Retina (tissue), 1 donor: Measurements from ENCODE around the gene ATP8A2.
"Not testable (repeated sequence)": the region's sequence is repeated elsewhere in the genome, so short reads cannot be mapped to it uniquely, and the experiment has no call there.

Experiments
- DNase-seq: peaks from one replicate; pipeline ENCODE4 v3.0.0-alpha.2; 2016

Gene ATP8A2

DNA sequence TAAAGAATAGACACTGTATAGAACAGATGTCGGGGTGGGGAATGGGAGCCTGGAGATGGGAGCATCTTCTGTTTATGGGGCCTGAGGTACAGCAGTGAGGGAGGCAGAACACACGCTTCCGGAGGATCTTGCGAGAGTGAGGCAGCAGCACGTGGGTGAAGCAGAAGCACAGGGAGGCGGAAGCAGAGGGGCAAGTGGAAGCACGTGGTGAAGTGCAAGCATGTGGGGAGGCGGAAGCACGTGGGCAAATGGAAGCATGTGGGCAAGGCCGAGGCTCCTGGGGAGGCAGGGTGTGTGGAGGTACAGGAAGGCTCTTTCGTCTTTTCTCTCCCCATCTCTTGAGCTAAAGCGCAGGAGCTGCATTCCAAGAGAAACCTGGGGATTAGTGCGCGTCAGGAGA, 198.4 kb downstream of the ATP8A2 start:
- DNase-seq: no peak

DNA sequence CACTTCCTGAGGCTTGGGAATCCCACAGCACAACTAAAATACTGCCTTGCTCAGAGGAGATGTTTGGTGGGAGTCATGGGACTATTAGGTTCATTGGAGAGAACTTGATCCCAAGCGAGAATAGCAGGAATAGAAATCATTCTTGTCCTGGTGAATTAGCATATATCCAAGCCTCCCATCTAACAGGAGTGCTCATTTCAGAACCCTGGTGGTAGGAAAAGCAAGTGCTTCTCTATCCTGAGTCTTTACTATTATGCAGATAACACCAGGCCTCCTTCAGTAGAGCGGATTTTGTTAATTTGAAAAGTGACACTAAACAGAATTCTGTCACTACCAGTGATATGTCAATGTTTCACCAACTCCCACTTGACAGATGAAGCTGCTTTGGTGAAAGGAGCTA, 199.5 kb downstream of the ATP8A2 start:
- no peak for DNase-seq

DNA sequence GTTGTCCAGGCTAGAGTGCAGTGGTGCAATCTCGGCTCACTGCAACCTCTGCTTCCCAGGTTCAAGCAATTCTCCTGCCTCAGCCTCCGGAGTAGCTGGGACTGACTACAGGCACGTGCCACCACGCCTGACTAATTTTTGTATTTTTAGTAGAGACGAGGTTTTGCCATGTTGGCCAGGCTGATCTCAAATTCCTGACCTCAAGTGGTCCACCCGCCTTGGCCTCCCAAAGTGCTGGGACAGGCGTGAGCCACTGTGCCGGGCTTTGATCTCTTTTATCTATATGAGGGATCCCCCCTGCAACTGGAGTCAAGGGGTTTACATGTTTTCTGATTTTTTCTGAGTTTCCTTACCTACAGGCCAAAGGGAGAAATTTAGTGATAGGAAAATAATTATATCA, 200.4 kb downstream of the ATP8A2 start:
- not testable (repeated sequence) for DNase-seq

DNA sequence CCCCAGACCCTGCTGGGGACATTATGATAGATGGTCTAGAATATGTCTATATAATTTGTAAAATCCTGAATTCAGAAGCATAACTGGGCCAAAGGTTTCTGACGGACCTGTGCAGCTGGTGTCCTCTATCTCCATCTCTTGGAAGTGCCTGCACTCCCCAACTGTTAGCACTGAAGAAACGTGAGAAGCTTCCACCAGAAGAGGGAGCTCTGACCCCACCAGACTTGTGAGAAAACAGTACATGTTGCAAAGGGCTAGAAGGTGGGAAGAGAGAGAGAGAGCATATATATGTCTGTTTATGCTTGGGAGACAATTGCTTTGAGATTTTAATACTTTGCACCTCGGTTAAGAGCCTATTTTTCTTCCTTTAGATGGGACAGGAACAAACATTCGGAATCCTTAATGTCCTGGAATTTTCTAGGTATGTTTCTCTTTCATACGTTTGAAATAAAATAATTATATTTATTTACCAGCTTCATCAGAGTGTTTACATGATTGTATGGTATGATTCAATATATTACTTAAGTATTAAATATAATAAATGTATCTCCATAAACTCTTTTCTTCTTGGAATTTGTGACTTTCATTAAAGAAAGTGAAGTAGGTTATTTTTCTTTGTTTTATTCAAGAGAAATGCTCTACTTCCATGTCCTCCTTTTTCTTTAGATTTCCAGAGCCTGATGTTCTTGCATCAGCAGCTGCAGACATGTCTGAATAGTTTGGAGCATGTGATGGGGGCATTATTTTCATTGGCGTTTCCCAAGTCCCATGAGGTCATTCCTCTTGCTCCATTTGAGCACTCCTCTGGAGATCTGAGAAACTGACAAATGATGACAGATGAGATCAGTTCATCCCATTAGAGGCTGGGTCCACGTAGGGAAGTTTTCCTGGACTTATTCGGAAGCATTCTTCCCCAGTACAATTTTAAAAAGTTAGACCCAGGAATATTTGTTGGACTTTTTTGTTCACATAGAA, 202.9 kb downstream of the ATP8A2 start:
- peak; percentile 89 for DNase-seq

DNA sequence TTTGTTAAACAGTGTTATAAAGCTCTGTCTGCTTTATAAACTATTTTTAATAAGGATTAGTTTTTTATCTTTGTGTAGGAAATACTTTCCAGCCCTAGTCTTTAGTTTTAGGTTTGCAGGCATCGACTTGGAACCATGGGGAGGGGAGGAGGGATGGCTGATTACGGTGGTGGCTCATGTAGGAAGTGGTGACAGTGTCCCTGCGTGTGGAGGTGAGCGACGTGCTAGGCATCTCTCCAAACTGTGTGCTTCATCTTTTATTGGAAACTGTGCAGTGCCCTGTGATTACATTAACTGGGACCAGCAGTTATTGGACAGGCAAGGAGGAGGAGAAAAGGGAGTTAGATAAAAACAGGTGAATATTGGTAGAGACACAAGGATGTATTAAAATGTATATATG, 203.8 kb downstream of the ATP8A2 start:
- DNase-seq: no peak

DNA sequence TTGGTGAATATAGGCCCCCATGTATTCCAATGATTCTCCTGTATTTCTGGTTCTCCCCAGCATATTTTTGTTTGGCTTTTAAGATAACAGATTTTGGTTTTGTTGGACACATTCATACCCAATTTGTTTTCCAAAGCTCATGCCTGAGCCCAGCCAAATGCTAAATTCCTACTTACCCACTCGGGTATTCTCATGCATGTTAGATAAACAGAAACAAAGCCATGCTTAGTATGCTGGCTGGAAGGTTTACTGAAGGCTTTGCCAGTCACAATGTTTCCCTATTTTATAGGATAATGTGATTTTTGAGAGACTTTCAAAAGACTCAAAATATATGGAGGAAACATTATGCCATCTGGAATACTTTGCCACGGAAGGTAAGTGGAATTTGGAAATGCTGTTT, 206.8 kb downstream of the ATP8A2 start:
- DNase-seq: no peak

DNA sequence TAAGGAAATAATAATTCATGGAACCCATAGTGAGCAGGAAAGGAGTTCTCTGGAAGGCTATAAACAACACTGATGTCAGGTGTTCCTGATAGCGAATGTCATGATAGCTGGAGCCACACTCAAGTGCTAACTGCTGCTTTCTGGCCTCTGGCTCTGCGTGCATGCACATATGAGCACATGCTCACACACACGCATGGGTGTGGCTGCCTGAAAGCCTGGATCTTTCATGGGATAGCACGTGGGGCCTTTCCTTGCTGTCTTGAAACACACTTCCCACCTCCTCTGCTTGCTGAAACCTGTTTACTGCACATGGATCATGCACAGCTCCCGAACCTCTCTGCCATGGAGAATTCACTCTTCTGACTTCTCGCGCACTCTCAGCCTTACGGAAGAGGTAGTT, 207.4 kb downstream of the ATP8A2 start:
- DNase-seq: no peak

DNA sequence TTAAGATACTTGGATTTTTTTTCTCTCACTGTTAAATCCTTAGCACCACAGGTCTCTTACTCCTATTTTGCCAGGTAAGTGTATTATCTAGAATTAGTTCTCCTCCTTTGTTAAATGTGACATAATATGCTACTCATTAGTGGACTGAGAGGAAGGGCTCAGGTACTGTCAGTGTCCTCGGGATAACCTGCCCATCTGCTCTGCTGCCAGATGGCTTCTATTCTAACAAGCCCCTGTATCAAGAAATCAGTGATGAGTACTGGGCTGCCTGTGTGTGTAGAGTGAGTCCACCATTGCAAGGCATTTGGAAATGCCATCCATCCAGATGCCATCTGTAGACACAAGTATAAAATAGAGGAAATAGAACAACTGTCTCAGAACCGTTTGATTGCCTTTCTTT, 209.6 kb downstream of the ATP8A2 start:
- DNase-seq: no peak

DNA sequence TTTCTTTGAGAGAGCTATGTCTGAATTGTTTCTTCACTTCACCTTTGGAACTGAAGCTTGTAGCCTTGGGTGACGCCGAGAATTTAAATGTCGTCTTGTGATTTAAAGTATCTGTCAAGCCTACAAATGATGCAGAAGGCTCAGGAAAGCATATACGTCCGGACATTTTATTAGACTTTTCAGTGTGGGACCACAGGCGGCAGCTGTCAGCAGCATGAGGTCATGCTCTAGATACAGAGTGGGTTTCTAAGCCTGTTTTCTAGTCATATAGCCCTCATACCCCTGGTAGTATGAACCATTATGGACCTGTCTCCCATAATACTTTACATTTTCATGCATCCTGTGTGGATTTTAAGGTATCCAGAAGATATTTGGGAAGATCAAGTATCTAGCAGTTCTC, 212.3 kb downstream of the ATP8A2 start:
- DNase-seq: no peak

DNA sequence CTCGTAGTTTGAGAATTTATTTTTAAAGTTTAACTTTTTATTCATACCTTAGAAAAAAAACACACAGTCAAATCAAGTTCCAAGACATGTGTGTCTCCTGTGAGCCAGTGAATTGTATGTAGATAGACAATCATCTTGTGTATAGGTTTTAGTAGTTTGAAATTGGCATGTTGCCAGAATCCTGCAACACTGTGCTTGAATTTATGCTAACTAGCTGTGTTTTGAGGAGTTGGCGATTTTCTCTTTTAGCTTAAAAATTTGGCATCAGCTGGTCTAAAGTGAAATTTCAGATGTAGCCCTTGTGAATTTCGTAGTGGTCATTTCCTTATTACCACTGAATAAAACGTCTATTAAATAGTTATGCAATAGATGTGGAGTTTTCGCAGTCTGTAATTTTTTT, 213.2 kb downstream of the ATP8A2 start:
- no peak for DNase-seq

DNA sequence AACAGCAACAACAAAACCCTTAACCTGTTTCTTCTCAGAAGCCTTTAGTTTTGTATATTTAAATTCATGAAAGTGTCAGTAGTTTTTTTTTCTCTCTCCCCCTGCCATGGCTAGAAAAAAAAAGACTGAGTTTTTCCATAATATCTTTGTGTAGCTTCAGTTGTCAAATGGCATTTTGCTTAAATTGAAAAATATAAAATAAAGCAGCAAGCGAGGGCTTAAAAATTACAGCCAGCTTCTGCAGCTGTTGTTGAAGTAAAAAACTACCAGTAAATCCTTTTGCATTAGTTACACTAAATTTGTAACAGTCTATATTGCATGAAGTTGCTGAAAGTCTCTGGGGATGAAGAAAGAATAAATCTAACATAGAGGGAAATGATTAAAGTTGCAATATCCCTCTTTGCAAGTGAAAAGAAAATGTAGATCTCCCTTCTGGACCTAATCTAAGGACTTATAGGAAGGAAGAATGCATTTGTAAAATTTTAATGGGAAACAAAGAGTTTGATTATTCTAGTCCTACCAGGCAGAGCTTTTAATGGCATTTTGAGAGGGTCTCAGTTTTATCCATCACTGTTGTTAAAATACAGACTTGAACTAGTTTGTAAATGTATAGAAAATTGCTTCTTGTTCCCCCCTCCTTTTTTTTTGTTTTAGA, 215.7 kb downstream of the ATP8A2 start:
- DNase-seq: no peak

DNA sequence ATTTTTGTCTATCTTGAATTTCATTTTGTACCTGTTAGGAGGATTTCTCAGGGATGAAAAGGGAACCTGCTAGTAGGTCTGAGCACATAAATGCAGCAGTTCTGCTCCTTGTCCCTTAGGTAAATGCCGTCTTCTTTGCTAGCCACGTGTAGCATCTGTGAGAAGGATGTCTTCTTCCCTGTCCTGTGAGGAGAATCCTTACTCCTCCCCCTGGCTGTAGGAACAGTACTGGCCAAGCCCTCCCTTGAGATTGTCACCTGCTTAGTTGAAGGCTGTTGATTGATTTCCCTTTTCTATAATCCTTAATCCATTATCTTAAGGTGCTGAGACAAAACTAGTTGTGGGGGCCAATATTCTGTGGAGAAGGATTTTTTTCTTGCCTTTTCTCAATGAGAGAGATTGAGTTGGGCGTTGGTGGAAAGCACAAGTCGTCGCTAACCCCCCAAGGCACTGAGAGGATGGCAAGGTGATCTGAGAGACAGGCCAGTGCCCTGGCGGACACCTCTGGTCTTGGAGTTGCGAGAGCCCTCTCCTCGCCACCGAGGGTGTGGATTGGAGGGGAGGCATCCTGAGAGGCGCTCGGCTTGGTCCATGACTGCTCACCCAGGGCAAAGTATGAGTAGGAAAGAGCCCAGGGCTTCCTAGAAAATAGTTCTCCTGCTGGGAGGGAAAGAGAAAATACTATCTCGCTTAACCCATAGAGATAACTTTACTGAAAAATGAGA, 216.7 kb downstream of the ATP8A2 start:
- DNase-seq: no peak

DNA sequence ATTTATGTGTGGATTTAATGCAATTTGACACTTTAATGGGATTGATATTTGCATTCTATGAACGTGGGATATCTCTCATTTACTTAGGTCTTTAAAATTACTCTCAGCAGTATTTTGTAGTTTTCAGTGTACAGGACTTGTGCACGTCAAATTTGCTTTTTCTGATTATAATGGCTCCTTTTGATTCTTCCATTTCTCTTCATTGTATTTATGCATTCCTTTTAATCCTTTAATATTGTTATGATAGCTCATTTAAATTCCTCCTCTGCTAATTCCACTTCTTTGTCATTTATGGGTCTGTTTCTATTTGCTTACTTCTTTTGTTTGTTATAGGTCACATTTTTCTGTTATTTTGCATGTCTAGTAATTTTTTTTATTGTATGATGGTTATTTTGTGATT, 226.6 kb downstream of the ATP8A2 start:
- no peak for DNase-seq

DNA sequence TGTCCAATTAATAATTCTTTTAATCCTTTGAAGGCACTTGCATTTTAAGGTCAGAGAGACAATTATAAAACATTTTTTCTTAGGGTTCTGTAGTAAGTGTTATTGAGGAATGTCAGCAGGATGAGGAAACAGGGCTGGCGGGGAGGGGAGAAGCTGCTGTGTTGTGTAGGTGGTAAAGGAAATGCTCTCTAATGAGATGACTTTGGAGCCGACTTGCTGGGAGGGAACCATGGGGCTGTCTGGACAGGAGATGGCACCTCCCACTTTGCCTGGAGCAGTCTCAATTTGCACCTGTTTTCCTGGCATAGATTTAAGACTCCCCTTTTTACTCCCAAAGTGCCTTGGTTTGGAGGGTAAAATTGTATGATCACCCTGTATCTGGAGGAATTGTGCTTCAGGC, 230.4 kb downstream of the ATP8A2 start:
- DNase-seq: no peak

DNA sequence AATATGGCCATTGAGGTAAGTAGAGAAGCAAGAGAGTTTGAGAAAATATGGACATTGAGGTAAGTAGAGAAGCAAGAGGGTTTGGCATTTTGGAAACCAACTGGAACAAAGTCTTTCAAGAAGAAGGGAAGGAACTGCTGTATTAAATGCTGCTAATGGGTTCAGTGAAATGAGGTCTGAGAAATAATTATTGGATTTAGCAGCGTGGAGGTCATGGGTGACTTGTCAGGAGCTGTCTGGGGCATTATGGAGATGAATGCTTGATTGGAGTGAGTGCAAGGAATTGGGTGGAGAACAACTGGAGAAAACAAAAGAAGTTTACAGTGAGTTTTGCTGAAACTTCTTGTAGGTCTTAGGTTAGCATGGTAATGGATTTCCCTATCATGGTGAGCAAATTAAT, 232.3 kb downstream of the ATP8A2 start:
- peak; percentile 75 for DNase-seq

DNA sequence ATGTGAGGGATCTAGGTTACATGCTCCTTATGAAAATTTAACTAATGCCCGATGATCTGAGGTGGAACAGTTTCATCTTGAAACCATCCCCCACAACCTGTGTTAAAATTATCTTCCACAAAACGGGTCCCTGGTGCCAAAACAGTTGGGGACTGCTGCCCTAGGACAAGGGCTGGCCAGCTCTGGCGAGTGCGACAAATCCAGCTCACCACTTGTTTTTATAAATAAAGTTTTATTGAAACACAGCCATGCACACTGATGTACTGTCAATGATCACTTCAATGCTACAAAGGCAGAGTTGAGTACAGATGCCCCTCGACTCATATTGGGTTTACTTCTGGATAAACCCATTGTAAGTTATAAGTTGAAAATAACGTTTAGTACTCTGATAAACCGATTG, 235.3 kb downstream of the ATP8A2 start:
- no peak for DNase-seq

DNA sequence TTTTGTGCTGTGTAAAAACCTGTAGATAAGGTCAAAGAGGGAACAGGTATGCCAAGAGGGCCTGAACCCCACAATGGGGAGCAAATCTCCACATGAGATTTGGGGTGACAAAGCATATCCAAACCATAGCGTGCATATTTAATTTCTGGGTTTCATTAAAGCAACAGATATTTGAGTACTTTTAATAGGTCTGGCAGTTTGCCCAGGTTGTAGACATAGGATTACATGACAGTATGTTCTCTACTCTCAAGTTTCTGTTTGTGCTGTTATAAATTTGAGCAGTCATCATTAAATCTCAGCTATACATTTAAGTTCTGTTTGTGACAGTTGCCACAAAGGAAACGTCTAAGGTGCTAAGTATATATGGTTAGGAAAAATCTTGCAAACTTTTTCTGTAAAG, 236.4 kb downstream of the ATP8A2 start:
- no peak for DNase-seq

DNA sequence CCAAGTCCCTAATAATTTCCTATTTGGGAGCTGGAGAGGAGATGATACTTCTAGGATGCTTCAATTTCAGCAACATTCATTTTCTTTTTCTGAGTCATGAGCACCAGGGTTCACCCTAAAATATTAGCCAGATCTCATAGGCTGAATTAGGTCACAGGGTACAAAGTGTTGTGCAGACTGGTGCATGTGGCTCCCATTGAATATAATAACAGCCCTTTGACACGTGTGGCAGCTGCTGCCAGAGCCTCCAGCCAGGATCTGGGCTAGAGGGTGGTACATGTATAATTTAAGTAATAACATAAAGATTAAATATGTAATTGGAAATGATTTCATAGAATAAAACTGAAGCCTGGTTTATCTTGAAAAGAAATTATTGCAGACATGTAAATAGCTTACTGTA, 244.9 kb downstream of the ATP8A2 start:
- no peak for DNase-seq

DNA sequence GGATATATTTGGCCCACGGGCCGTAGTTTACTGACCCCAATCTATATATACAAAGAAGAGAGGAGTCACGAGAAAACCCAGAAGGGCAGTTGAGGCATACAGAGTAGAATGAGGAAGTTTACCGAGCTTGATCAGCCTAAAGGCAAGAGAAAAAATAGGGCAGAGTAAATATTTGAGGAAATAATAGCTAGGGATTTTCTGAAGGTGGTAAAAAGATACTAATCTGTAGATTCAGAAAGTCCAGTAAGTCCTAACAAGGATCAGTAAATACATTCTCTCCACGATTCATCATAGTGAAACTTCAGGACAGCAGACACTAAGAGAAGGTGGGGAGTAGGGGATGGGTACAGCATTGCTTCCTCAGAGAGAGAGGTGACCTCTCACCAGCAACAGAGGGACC, 248.1 kb downstream of the ATP8A2 start:
- no peak for DNase-seq

DNA sequence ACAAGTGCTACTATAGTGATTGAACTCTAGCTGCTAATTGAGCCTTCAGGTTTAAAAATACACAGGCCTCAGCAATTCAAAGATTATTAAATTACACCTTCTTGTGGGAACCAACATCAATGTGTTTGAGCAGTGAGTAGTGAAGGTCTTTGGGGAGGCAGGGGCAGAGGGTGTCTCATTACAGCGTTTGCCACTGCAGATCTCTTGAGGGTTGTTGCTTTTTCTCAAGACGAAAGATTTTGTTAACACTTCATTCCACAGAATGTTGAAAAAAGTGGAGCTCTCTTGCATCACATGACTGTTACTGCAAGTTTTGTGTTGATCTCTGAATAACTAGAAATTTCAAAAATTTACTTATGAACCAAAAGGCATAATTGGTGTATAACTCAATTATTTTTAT, 253.6 kb downstream of the ATP8A2 start:
- DNase-seq: no peak

DNA sequence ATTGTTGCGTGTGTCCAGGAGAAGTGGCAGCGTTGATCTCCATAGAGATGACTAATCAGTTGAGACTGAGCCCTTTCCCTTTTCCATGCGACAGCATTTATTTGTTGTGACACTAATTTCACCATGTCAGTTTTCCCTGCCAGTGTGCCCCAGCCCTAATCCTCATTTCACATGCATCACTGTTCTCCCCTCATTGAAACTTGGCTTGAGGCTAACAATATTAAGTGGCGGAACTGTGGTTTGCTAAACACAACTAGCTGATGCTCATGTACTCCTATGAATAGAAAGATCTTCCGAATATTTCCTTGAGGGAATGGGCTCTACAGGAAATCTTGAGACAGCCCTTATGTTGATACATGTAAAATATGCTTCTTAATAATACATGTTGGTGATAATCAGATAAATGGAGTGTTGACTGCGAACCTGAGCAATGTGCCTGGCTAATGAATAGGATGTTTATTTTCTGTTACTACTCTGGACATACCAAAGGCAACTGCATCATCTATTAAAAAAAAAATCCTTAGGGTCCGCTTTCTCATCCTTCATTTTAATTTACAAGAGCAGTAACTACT, 258.6 kb downstream of the ATP8A2 start:
- DNase-seq: peak; percentile 81

DNA sequence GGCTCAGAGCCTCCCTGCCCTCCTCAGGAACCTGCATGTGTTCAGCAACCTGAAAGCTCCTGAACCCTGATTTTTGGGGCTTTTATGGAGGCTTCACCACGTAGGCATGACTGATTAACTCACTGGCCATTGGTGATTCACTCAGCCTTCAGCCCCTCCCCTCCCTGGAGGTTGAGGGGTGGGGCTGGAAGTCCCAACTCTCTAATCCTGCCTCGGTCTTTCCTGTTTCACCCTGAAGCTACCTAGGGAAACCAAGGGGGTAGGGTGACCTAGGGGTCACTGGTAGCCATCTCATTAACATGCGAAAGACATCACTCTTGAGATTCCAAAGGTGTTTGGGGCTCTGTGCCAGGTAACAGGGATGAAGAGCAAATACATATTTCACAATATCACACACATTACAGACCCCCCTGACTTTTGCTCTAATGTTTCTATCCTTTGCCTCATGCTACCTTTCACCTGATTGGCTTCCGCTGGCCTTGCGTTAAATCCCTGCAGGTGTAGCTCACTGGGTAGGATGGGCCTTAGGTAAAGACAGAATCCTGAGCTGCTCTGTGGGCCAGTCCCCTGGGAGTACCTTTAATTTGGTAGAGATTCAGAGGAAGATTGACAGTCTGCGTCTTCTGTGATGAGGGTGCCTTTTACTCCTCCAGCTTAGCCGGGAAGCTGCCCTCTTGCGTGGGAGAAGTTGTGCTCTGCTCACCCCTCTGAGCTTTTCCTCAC, 260.6 kb downstream of the ATP8A2 start:
- peak; percentile 6 for DNase-seq

DNA sequence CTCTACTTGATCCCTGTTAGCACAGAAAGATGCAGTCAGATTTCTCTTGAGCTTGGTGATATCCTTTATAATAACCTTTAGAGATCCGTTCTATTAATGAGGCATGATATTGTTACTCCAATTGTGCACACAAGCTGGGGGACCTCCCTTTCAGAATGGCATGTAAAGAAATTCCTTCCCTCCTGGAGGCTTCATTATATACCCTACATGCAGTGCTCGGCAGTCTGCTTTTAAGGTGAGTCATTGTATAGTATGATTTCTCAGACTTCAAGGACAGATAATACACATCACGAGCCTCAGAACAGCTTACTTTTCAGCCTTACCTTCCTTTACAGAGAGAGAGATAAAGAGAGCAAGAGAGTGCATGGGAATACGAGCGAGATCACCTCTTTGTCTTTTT, 261.3 kb downstream of the ATP8A2 start:
- no peak for DNase-seq
